Stimulated activated CD4-positive, alpha-beta T cell treated with anti-CD3 and anti-CD28 coated beads, Interleukin-12 subunit alpha, Interleukin-12 subunit beta, amount 100 ng/mL, for 48 hours (primary cell): Measurements from ENCODE around the gene GPC6.

Source experiments
- DNase-seq, 3 donors: peaks; one replicate each; pipeline ENCODE4 v3.0.0-alpha.2; 2020; ENCODE audit warnings: low read depth in 2 of 3, low spot score in 1 of 3

Gene GPC6

GRCh38 chr13:93670866-93671265 is 444.3 kb downstream of the GPC6 start:
- DNase-seq, result no peak

- no peak for DNase-seq
Measured at GRCh38 chr13:93672996-93673395, 446.4 kb downstream of the GPC6 start.

- DNase-seq, result no peak
Measured at GRCh38 chr13:93673885-93674284, 447.3 kb downstream of the GPC6 start.

- no peak for DNase-seq
Measured at GRCh38 chr13:93674337-93674755, 447.7 kb downstream of the GPC6 start.

- no peak for DNase-seq
Measured at GRCh38 chr13:93680329-93680728, 453.7 kb downstream of the GPC6 start.

- DNase-seq, result no peak
Measured at GRCh38 chr13:93685900-93686299, 459.3 kb downstream of the GPC6 start.

- no peak for DNase-seq
Measured at GRCh38 chr13:93686399-93686798, 459.8 kb downstream of the GPC6 start.

- DNase-seq, result no peak
Measured at GRCh38 chr13:93687261-93687660, 460.7 kb downstream of the GPC6 start.

- DNase-seq, result no peak
Measured at GRCh38 chr13:93689333-93689732, 462.7 kb downstream of the GPC6 start.

- no peak for DNase-seq
Measured at GRCh38 chr13:93690139-93690538, 463.5 kb downstream of the GPC6 start.

- DNase-seq, result no peak
Measured at GRCh38 chr13:93698016-93698613, 471.5 kb downstream of the GPC6 start.

- no peak for DNase-seq
Measured at GRCh38 chr13:93700115-93700514, 473.5 kb downstream of the GPC6 start.

GRCh38 chr13:93708308-93709075 is 481.9 kb downstream of the GPC6 start:
- DNase-seq, result no peak

GRCh38 chr13:93709506-93710244 is 483.1 kb downstream of the GPC6 start:
- no peak for DNase-seq

- DNase-seq, result no peak
Measured at GRCh38 chr13:93714171-93714570, 487.6 kb downstream of the GPC6 start.

GRCh38 chr13:93715866-93716265 is 489.3 kb downstream of the GPC6 start:
- no peak for DNase-seq

- DNase-seq, result no peak
Measured at GRCh38 chr13:93716623-93717022, 490.0 kb downstream of the GPC6 start.

GRCh38 chr13:93721483-93721882 is 494.9 kb downstream of the GPC6 start:
- DNase-seq, result no peak

GRCh38 chr13:93723316-93723715 is 496.7 kb downstream of the GPC6 start:
- DNase-seq, result no peak

- DNase-seq, result no peak
Measured at GRCh38 chr13:93724187-93724586, 497.6 kb downstream of the GPC6 start.

- no peak for DNase-seq
Measured at GRCh38 chr13:93726173-93726957, 499.8 kb downstream of the GPC6 start.
